Tibial nerve (tissue), 4 donors: ENCODE data around the gene OLFM1. TPM values are rescaled to one million over a fixed set of nuclear protein-coding genes. Genes with fewer than 3 reads are reported as not detected.
A peak's percentile ranks its signal among the peaks of the same experiment; 100 is the strongest.

Source experiments
- DNase-seq, 2 donors: peaks; one replicate each; pipeline ENCODE4 v3.0.0-alpha.2; 2019; ENCODE audit warnings: low spot score in 2 of 2
- H3K27ac ChIP-seq, 4 donors: fragments of 200-600 bp; sonication (generic) in 3 of 4; one replicate each; pipeline ENCODE4 v1.5.1; 2017 to 2019; ENCODE audit warnings: mild to moderate bottlenecking in 1 of 4
- H3K27me3 ChIP-seq, 2 donors: fragments of 200-600 bp; sonication (generic) in 1 of 2; one replicate each; pipeline versions ENCODE4 v1.5.1 to v1.6.0; 2017 to 2019
- H3K36me3 ChIP-seq, 3 donors: fragments of 200-600 bp; sonication (generic); one replicate each; pipeline ENCODE4 v1.5.1; 2018 to 2019
- H3K4me1 ChIP-seq, 4 donors: fragments of 200-600 bp; sonication (generic) in 3 of 4; one replicate each; pipeline ENCODE4 v1.5.1; 2017 to 2019
- H3K4me3 ChIP-seq, 4 donors: fragments of 200-600 bp; sonication (generic) in 3 of 4; one replicate each; pipeline ENCODE4 v1.5.1; 2017 to 2019; ENCODE audit warnings: mild to moderate bottlenecking in 1 of 4, moderate library complexity in 1 of 4
- H3K9me3 ChIP-seq, 4 donors: fragments of 200-600 bp; sonication (generic) in 3 of 4; one replicate each; pipeline ENCODE4 v1.5.1; 2017 to 2019
- CTCF ChIP-seq, 5 experiments: fragments of 200-600 bp in 3 of 5; fragments of 450-650 bp in 2 of 5; sonication (generic) in 3 of 5; IDR thresholded peaks; one replicate each; pipeline ENCODE4 v1.5.1; 2016 to 2019; ENCODE audit warnings: antibody characterized with exemption in 5 of 5, mild to moderate bottlenecking in 3 of 5, moderate library complexity in 2 of 5
- EP300 ChIP-seq, 2 donors: sonication (generic); formaldehyde crosslinking; IDR thresholded peaks; one replicate each; pipeline ENCODE4 v1.6.1; 2017; ENCODE audit warnings: antibody characterized with exemption in 2 of 2, mild to moderate bottlenecking in 1 of 2
- POLR2A ChIP-seq, 2 donors: fragments of 450-650 bp; IDR thresholded peaks; one replicate each; pipeline ENCODE4 v1.6.1; 2017; ENCODE audit warnings: antibody characterized with exemption in 2 of 2, mild to moderate bottlenecking in 2 of 2, moderate library complexity in 2 of 2
- WGBS, 2 donors: methylation state at CpG; one replicate each; pipeline ENCODE4 v1.1.5; 2018; 5-methylcytosine and 5-hydroxymethylcytosine counted together
- total RNA-seq, 4 donors: library from RNA; depleted of rRNA; stranded (reverse); fragments of >200 nt; gene quantifications; one replicate each; pipeline ENCODE4 v1.1.0, GENCODE V29; 2016

The OLFM1 gene
- 10 to 100 TPM; 30.3 to 63.8 (median 38.3) TPM for total RNA-seq

DNA sequence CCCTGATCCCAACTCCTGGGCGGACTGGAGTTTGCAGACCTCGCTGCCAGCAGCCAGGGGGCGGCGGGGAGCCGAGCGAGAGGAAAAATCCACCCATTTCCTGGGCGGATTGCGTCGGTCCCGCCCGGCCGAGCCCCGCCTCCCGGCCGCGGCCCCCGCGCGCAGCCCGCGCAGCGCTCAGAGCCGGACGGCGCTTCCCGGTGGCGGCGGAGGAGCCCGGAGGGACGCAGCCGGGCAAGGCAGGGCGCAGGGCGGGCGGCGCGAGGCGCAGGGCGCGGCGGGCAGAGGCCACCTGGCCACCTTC lies at the start of gene OLFM1:
OLFM1 (plus strand) TSS at position 180 of the 304 bp plus-strand sequence. CDS start 322 bp downstream, outside the sequence.
- no peak for TF ChIP-seq EP300 (IDR thresholded peaks at IDR 0.05)
- TF ChIP-seq CTCF (IDR thresholded peaks at IDR 0.05), result peak; percentile 55 to 91 (median 84)
- TF ChIP-seq POLR2A (IDR thresholded peaks at IDR 0.05), result peak in 1 of 2 donors; percentile 39
- Histone ChIP-seq H3K36me3 (peaks cover 0 to 11% (median 0%) of the 10 kb centered on the region in 3 donors), H3K4me3 (peak within 1 kb of the TSS; percentile 31 to 58 (median 40)), H3K4me1 (peaks cover 0 to 48% (median 14%) of the 10 kb centered on the region in 4 donors), H3K9me3 (no peaks in the 10 kb centered on the region), H3K27ac (peak within 1 kb of the TSS in 1 of 4 donors; percentile 38), H3K27me3 (peaks cover 0 to 24% of the 10 kb centered on the region in 2 donors)
- 20% methylated on average over 1 of the region's 40 CpGs; no CpG with 5 or more reads in 1 of the 2 donors for WGBS, 2 donors
- DNase-seq, result peak; percentile 56 to 59

DNA sequence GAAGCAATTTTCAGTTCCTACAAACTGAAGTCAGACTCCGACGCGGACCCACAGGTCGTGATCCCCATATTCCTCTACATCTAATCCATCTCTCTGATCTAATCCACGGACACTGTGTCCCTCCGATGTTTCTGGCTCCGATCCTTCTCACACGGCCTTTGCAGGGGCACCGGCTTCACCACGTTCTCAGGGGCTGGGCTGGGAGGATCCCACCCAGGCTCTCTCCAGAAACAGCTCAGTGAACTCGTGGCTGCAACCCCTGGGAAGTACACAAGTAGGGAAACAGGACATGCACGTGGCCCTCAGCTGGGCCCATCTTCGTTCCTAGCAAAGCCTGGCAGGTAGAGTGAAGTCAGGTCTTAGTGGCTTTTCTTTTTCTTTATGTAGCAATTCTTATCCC lies 49.1 kb upstream of the OLFM1 start:
- no peaks in the 10 kb centered on the region for H3K9me3 ChIP-seq
- H3K27me3 ChIP-seq, result peaks cover 0 to 4% of the 10 kb centered on the region in 2 donors
- no peak overlapping the region for H3K27ac ChIP-seq
- no peaks in the 10 kb centered on the region for H3K4me1 ChIP-seq
- no peaks in the 10 kb centered on the region for H3K36me3 ChIP-seq
- H3K4me3 ChIP-seq, result no peak overlapping the region
- WGBS, 2 donors, result 62 to 68% methylated on average over 13 of the region's 13 CpGs
- DNase-seq, result no peak
- TF ChIP-seq CTCF (IDR thresholded peaks at IDR 0.05) (no peak), POLR2A (IDR thresholded peaks at IDR 0.05) (no peak)

DNA sequence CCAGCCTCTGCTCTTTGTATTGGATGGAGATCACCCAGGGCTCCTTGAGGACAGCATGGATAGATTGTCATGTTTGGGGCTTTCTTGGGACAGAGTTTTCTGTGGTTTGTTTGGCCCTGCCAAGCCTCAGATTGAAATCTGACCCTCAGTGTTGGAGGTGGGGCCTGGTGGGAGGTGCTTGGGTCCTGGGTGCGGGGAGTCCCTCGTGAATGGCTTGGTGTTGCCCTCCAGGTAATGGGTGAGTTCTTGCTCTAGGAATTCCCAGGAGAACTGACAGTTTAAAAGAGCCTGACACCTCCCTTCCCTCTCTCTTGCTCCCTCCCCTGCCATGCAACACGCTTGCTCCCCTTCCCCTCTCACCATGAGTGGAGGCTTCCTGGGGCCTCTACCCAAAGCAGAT lies 48.6 kb upstream of the OLFM1 start:
- no peaks in the 10 kb centered on the region for H3K4me1 ChIP-seq
- peaks cover 0 to 4% of the 10 kb centered on the region in 2 donors for H3K27me3 ChIP-seq
- no peak for DNase-seq
- H3K9me3 ChIP-seq, result no peaks in the 10 kb centered on the region
- 66% methylated on average over 3 of the region's 3 CpGs for WGBS, 2 donors
- TF ChIP-seq POLR2A (IDR thresholded peaks at IDR 0.05) (no peak), EP300 (IDR thresholded peaks at IDR 0.05) (no peak)
- H3K36me3 ChIP-seq, result no peaks in the 10 kb centered on the region
- H3K4me3 ChIP-seq, result no peak overlapping the region
- H3K27ac ChIP-seq, result no peak overlapping the region

DNA sequence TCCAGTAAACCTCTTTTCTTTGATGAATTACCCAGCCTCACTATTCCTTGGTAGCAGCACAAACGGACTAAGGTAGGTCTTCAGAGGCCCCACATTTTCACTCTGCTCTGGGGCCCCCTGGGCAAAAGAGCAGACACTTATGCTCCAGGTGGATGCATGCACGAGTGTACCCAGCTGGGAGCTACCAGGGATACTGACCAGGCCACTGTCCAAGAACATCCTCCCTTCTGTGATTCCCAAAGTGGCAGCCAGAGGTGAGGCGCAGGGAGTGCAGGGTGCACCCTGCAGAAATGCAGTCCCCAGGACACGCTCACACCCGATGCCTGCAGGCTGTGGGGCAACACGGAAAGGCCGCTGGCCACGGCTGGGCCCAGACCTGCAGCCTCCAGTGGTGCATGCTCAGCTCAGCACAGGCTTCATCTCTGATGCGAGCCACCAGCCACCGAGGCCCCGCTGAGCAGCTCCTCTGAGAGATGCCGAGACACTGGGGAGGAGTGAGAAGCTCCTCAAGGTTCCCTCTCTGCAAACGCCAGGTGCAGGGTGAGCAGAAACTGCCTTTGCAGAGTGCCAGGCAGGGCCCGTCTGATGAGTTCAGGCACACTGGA lies 48.1 kb upstream of the OLFM1 start:
- Histone ChIP-seq H3K4me1 (no peaks in the 10 kb centered on the region), H3K36me3 (no peaks in the 10 kb centered on the region), H3K27me3 (peaks cover 0 to 4% of the 10 kb centered on the region in 2 donors), H3K4me3 (no peak overlapping the region), H3K9me3 (no peaks in the 10 kb centered on the region), H3K27ac (no peak overlapping the region)
- DNase-seq, result no peak
- TF ChIP-seq POLR2A (IDR thresholded peaks at IDR 0.05) (no peak), EP300 (IDR thresholded peaks at IDR 0.05) (no peak), CTCF (IDR thresholded peaks at IDR 0.05) (no peak)
- 82 to 84% methylated on average over 11 to 14 of the region's 14 CpGs for WGBS, 2 donors

DNA sequence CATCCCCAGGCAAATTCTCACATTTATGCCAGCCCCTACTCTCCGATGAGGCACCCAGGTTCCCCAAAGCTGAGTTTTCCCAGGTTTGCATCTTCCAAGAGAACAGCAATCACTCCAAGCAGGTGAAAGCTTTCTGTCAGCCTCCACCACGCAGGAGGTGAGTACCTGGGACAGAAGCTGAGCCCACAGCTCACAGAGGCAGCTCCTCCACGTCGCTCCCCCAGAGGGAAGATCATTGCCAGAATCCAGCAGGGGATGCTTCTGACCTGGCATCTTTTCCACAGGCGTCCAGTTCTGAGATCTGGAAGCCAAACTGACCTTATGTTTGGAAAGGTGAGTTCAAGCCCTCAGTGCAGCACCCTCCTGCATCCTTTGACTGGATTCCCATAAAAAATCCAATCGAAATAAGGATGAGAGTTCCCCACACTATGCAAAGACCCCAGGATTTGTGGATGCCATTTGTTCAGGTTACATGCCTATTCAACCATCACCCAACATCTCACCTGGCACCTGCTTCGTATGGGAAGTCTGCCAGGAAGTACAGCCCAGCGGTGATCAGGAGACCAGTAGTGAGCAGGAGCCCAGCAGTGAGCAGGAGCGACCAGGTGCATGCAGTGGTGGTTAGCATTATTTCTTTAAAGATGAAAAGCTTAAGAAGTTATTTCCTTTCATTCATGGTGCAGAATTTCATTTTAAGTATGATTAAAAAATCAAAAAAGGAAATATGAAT lies 47.4 kb upstream of the OLFM1 start:
- Histone ChIP-seq H3K4me1 (no peaks in the 10 kb centered on the region), H3K4me3 (no peak overlapping the region), H3K36me3 (no peaks in the 10 kb centered on the region), H3K27ac (no peak overlapping the region), H3K9me3 (no peaks in the 10 kb centered on the region), H3K27me3 (peaks cover 0 to 4% of the 10 kb centered on the region in 2 donors)
- WGBS, 2 donors, result 72 to 80% methylated on average over 9 of the region's 9 CpGs
- TF ChIP-seq CTCF (IDR thresholded peaks at IDR 0.05) (no peak), POLR2A (IDR thresholded peaks at IDR 0.05) (no peak), EP300 (IDR thresholded peaks at IDR 0.05) (no peak)
- no peak for DNase-seq
